ENCODE results near the gene RSAD1.

RSAD1 gene

DNA sequence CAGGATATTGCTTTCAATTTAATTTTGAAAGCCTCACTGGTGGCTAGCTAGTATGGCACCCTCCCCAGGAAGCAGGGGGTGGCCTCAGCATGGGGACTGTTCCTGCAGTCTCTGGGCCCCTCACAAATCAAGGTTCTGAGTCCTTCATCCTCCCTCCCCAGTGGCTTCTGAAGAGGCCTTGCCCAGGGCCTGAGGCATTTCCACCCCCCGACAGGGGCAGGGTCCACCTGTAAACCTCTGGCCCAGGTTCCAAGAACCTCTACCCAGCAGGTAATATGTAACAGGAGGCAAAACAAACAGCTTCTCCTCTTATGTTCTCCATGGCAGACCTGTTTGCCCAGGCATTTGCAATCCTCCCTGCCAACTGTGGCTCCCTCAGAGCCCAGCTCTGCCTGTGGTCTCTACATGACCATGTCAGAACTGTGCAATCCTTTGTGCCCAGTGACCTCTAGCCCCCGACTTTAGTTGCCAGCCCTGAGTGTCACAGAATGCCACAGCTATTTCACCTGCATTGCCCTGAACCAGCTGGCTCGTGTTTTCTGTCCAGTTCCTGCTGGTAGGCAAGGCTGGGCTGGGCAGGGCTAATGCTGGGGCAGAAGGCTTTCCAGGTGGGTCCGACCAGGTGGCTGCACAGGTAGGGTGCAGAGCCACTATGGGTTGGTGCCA is 38.4 kb upstream of the RSAD1 start:
- H3K27ac ChIP-seq (ENCODE audit: low read length) = no peak overlapping the region
- no peak overlapping the region for H3K4me3 ChIP-seq (ENCODE audit: low read length)
- H3K9me2 ChIP-seq (replicated peaks; ENCODE audit: insufficient read depth, low read length) = no peaks in the 10 kb centered on the region
- H3K4me2 ChIP-seq (ENCODE audit: low read depth, low read length) = no peak overlapping the region
- H3K36me3 ChIP-seq (replicated peaks; ENCODE audit: insufficient read depth, low read length) = no peaks in the 10 kb centered on the region
- no peaks in the 10 kb centered on the region for H3K9me3 ChIP-seq (replicated peaks; ENCODE audit: insufficient read depth, low read length)
- TF ChIP-seq, protein P1, sequence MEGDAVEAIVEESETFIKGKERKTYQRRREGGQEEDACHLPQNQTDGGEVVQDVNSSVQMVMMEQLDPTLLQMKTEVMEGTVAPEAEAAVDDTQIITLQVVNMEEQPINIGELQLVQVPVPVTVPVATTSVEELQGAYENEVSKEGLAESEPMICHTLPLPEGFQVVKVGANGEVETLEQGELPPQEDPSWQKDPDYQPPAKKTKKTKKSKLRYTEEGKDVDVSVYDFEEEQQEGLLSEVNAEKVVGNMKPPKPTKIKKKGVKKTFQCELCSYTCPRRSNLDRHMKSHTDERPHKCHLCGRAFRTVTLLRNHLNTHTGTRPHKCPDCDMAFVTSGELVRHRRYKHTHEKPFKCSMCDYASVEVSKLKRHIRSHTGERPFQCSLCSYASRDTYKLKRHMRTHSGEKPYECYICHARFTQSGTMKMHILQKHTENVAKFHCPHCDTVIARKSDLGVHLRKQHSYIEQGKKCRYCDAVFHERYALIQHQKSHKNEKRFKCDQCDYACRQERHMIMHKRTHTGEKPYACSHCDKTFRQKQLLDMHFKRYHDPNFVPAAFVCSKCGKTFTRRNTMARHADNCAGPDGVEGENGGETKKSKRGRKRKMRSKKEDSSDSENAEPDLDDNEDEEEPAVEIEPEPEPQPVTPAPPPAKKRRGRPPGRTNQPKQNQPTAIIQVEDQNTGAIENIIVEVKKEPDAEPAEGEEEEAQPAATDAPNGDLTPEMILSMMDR (IDR thresholded peaks at IDR 0.05; ENCODE audit: low read length) = no peak
- TF ChIP-seq EZH2phosphoT487 (IDR thresholded peaks at IDR 0.05; ENCODE audit: low read length) (no peak), EZH2 (optimal IDR thresholded peaks at IDR 0.05; ENCODE audit: low read depth, low read length) (no peak)
- no peaks in the 10 kb centered on the region for H3K4me1 ChIP-seq (ENCODE audit: low read length)
- H4K20me1 ChIP-seq (ENCODE audit: insufficient read depth, low read length) = no peaks in the 10 kb centered on the region
- H3K79me2 ChIP-seq (ENCODE audit: low read length) = no peaks in the 10 kb centered on the region
- no peak for DNase-seq
- H3K27me3 ChIP-seq (replicated peaks; ENCODE audit: insufficient read depth, low read length) = no peaks in the 10 kb centered on the region
- no peak overlapping the region for H3K9ac ChIP-seq (ENCODE audit: low read length)
- no peak overlapping the region for H2AFZ ChIP-seq (ENCODE audit: low read length)
- H3F3A ChIP-seq (ENCODE audit: insufficient read depth, low read length) = no peaks in the 10 kb centered on the region

DNA sequence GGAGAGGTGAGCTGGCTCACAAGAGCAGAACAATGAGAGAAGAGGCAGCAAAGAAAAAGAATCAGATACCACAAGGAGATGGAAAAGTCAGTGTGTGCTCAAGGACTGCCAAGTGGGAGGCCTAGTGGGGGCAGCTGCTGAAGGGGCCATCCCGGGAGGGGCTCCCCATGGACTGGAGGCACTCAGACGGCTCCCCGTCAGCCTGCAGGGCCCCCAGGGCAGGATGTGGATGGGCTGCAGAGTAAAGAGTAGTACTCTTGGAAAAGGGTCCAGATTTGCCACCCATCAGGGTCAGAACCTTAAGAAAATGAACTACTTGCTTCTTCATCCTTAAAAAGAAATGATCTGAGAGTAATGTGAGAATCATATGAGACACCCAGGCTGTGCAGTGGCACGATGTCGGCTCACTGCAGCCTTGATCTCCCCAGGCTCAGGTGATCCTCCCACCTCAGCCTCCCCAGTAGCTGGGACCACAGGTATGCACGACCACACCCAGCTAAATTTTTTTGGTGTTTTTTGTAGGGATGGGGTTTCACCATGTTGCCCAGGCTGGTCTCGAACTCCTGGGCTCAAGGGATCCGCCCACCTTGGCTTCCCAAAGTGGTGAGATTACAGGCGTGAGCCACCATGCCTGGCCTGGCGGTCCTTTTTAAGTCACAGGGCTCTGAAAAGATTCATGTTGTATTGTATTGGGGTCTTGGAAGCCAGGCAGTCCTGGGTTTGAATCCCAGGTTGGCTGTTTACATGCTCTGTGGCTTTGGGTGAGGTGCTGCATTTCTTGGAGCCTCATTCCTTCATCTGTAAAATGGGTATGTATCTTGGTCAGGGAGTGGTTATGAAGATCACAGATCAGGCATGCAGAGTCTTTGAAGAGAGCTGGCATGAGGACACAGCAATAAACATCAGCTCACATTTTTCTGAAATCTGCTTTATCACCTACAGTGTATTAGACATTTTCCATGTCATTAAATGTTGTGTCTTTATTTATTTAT is 37.5 kb upstream of the RSAD1 start:
- H3K79me2 ChIP-seq (ENCODE audit: low read length) = no peaks in the 10 kb centered on the region
- no peaks in the 10 kb centered on the region for H3K4me1 ChIP-seq (ENCODE audit: low read length)
- H3K9me2 ChIP-seq (replicated peaks; ENCODE audit: insufficient read depth, low read length) = no peaks in the 10 kb centered on the region
- H3K27ac ChIP-seq (ENCODE audit: low read length) = no peak overlapping the region
- no peaks in the 10 kb centered on the region for H3F3A ChIP-seq (ENCODE audit: insufficient read depth, low read length)
- no peaks in the 10 kb centered on the region for H3K9me3 ChIP-seq (replicated peaks; ENCODE audit: insufficient read depth, low read length)
- TF ChIP-seq, protein P1 (IDR thresholded peaks at IDR 0.05; ENCODE audit: low read length) = no peak
- TF ChIP-seq EZH2phosphoT487 (IDR thresholded peaks at IDR 0.05; ENCODE audit: low read length) (no peak), EZH2 (optimal IDR thresholded peaks at IDR 0.05; ENCODE audit: low read depth, low read length) (no peak)
- H3K27me3 ChIP-seq (replicated peaks; ENCODE audit: insufficient read depth, low read length) = no peaks in the 10 kb centered on the region
- H3K4me3 ChIP-seq (ENCODE audit: low read length) = no peak overlapping the region
- H4K20me1 ChIP-seq (ENCODE audit: insufficient read depth, low read length) = no peaks in the 10 kb centered on the region
- H3K4me2 ChIP-seq (ENCODE audit: low read depth, low read length) = no peak overlapping the region
- no peaks in the 10 kb centered on the region for H3K36me3 ChIP-seq (replicated peaks; ENCODE audit: insufficient read depth, low read length)
- no peak for DNase-seq
- no peak overlapping the region for H3K9ac ChIP-seq (ENCODE audit: low read length)
- H2AFZ ChIP-seq (ENCODE audit: low read length) = no peak overlapping the region

DNA sequence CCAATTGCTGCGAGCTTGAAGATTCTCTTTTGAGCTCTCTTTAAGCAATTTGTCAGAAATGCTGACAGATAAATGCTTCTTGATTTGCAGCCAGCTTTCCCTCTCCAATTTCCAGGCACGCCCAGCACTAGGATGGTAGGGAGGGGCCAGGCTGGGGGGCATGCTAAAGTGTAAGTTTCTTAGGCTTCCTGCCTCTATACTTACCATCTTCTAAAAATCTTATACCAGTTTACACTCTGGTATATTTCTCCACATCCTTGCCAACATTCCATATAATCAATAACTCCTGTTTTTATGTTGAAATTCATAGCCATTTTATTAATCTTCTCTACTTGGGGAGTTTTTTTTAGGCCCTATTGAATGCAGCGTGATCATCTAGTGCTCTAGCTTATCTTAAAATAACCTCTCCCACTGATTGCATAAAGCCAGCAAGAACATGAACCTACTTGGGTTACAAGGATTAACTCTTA is 35.1 kb upstream of the RSAD1 start:
- Histone ChIP-seq H3K27ac (ENCODE audit: low read length) (no peak overlapping the region), H3K9me3 (replicated peaks; ENCODE audit: insufficient read depth, low read length) (no peaks in the 10 kb centered on the region), H3K4me2 (ENCODE audit: low read depth, low read length) (no peak overlapping the region), H3K36me3 (replicated peaks; ENCODE audit: insufficient read depth, low read length) (no peaks in the 10 kb centered on the region), H3K27me3 (replicated peaks; ENCODE audit: insufficient read depth, low read length) (no peaks in the 10 kb centered on the region), H3K9ac (ENCODE audit: low read length) (no peak overlapping the region), H4K20me1 (ENCODE audit: insufficient read depth, low read length) (no peaks in the 10 kb centered on the region), H3K9me2 (replicated peaks; ENCODE audit: insufficient read depth, low read length) (no peaks in the 10 kb centered on the region), H3K4me3 (ENCODE audit: low read length) (no peak overlapping the region), H3K79me2 (ENCODE audit: low read length) (no peaks in the 10 kb centered on the region), H3F3A (ENCODE audit: insufficient read depth, low read length) (no peaks in the 10 kb centered on the region), H2AFZ (ENCODE audit: low read length) (no peak overlapping the region), H3K4me1 (ENCODE audit: low read length) (no peaks in the 10 kb centered on the region)
- TF ChIP-seq, protein P1 (IDR thresholded peaks at IDR 0.05; ENCODE audit: low read length) = no peak
- no peak for TF ChIP-seq EZH2 (optimal IDR thresholded peaks at IDR 0.05; ENCODE audit: low read depth, low read length)
- TF ChIP-seq EZH2phosphoT487 (IDR thresholded peaks at IDR 0.05; ENCODE audit: low read length) = no peak
- no peak for DNase-seq
